Hepatocyte (in vitro differentiated cells): Measurements from ENCODE around the gene PALLD. TPM values are rescaled to one million over a fixed set of nuclear protein-coding genes. Genes with fewer than 3 reads are reported as not detected.

Experiments
- DNase-seq: peaks from one replicate; pipeline ENCODE4 v3.0.0-alpha.2; 2016; ENCODE audit warnings: low spot score
- H2AFZ ChIP-seq: fragments of 200-600 bp; sonication (generic); 2 replicates; pipeline ENCODE4 v1.6.0; 2016; ENCODE audit warnings: antibody characterized with exemption, mild to moderate bottlenecking
- H3K27ac ChIP-seq: fragments of 200-600 bp; sonication (generic); 2 replicates; pipeline ENCODE4 v1.5.1; 2016; ENCODE audit warnings: mild to moderate bottlenecking
- H3K27me3 ChIP-seq: fragments of 200-600 bp; sonication (generic); 2 replicates; pipeline ENCODE4 v1.6.1; 2016
- H3K36me3 ChIP-seq: fragments of 200-600 bp; sonication (generic); replicated peaks from 2 replicates; pipeline ENCODE4 v1.5.1; 2016; ENCODE audit warnings: low read depth; ENCODE audit not compliant: insufficient read depth
- H3K4me1 ChIP-seq: fragments of 200-600 bp; sonication (generic); 2 replicates; pipeline ENCODE4 v1.5.1; 2016; ENCODE audit warnings: mild to moderate bottlenecking, moderate library complexity; ENCODE audit not compliant: insufficient read depth
- H3K4me2 ChIP-seq: fragments of 200-600 bp; sonication (generic); 2 replicates; pipeline ENCODE4 v1.6.0; 2016
- H3K4me3 ChIP-seq: fragments of 200-600 bp; sonication (generic); 2 replicates; pipeline ENCODE4 v1.5.1; 2016; ENCODE audit warnings: mild to moderate bottlenecking
- H3K79me2 ChIP-seq: fragments of 200-600 bp; sonication (generic); 2 replicates; pipeline ENCODE4 v1.6.0; 2017; ENCODE audit warnings: mild to moderate bottlenecking
- H3K9me2 ChIP-seq: fragments of 200-600 bp; sonication (generic); replicated peaks from 2 replicates; pipeline ENCODE4 v1.6.0; 2017; ENCODE audit warnings: mild to moderate bottlenecking; ENCODE audit not compliant: insufficient read depth
- H3K9me3 ChIP-seq: fragments of 200-600 bp; sonication (generic); 2 replicates; pipeline ENCODE4 v1.5.1; 2016; ENCODE audit warnings: low read depth, mild to moderate bottlenecking
- H4K20me1 ChIP-seq: fragments of 200-600 bp; sonication (generic); 2 replicates; pipeline ENCODE4 v1.6.0; 2016; ENCODE audit warnings: mild to moderate bottlenecking; ENCODE audit not compliant: insufficient read depth, poor library complexity, severe bottlenecking
- CTCF ChIP-seq: fragments of 200-600 bp; sonication (generic); IDR thresholded peaks from 2 replicates; pipeline ENCODE4 v1.5.1; 2016; ENCODE audit warnings: antibody characterized with exemption, mild to moderate bottlenecking; ENCODE audit not compliant: poor library complexity
- EZH2 ChIP-seq: fragments of 200-600 bp; sonication (generic); IDR thresholded peaks from 2 replicates; pipeline ENCODE4 v1.6.1; 2016; ENCODE audit warnings: antibody characterized with exemption, mild to moderate bottlenecking, borderline replicate concordance
- EZH2phosphoT487 ChIP-seq: fragments of 200-600 bp; sonication (generic); IDR thresholded peaks from one replicate; pipeline ENCODE4 v1.6.1; 2018; ENCODE audit warnings: antibody characterized with exemption, mild to moderate bottlenecking, low read depth, moderate library complexity; ENCODE audit not compliant: unreplicated experiment, severe bottlenecking
- WGBS: methylation state at CpG from one replicate; pipeline ENCODE4 v1.1.6; 2016; ENCODE audit warnings: low lambda C conversion rate; ENCODE audit errors: missing lambda C conversion rate; 5-methylcytosine and 5-hydroxymethylcytosine counted together
- polyA plus RNA-seq: library from polyadenylated mRNA; unstranded; fragments of >200 nt; fragmentation: Nextera tagmentation; extraction: Ambion mirVana; gene quantifications from 2 replicates; pipeline ENCODE4 v1.2.1, GENCODE V29; 2016
- total RNA-seq: library from RNA; depleted of rRNA; stranded (reverse); fragments of >200 nt; gene quantifications from 2 replicates; pipeline ENCODE4 v1.2.3, GENCODE V29; 2014

PALLD gene
- total and polyA plus RNA-seq, 2 experiments from 2014 or later = 82.7 to 85.2 TPM

GRCh38 chr4:168737806-168738172, 240.9 kb downstream of the PALLD start:
- no peak for DNase-seq
- TF ChIP-seq EZH2 (no peak), EZH2phosphoT487 (no peak)
- no peak overlapping the region for H3K4me3 ChIP-seq
- H3K4me2 ChIP-seq = no peak overlapping the region
- no peak overlapping the region for H3K27ac ChIP-seq
- H3K9me2 ChIP-seq = no peaks in the 10 kb centered on the region
- no peaks in the 10 kb centered on the region for H3K4me1 ChIP-seq
- 76% methylated on average over 4 of the region's 4 CpGs for WGBS
- no peaks in the 10 kb centered on the region for H4K20me1 ChIP-seq
- H3K36me3 ChIP-seq = no peaks in the 10 kb centered on the region
- no peaks in the 10 kb centered on the region for H3K79me2 ChIP-seq
- H3K27me3 ChIP-seq = no peaks in the 10 kb centered on the region
- no peaks in the 10 kb centered on the region for H3K9me3 ChIP-seq
- no peak overlapping the region for H2AFZ ChIP-seq

- WGBS = 36% methylated on average over 2 of the region's 2 CpGs
These were observed 243.0 kb downstream of the PALLD start for GRCh38 chr4:168739886-168740285.

GRCh38 chr4:168740691-168741090, 243.8 kb downstream of the PALLD start:
- no peak overlapping the region for H2AFZ ChIP-seq
- H3K27me3 ChIP-seq = no peaks in the 10 kb centered on the region
- peak overlapping the region; percentile 5 for H3K27ac ChIP-seq
- no peaks in the 10 kb centered on the region for H4K20me1 ChIP-seq
- DNase-seq = no peak
- no peak overlapping the region for H3K4me2 ChIP-seq
- H3K9me2 ChIP-seq = no peaks in the 10 kb centered on the region
- H3K36me3 ChIP-seq = no peaks in the 10 kb centered on the region
- 78% methylated on average over 3 of the region's 3 CpGs for WGBS
- no peak for TF ChIP-seq EZH2
- TF ChIP-seq CTCF = no peak
- no peak for TF ChIP-seq EZH2phosphoT487
- H3K4me1 ChIP-seq = peaks cover 9% of the 10 kb centered on the region
- no peaks in the 10 kb centered on the region for H3K79me2 ChIP-seq
- no peaks in the 10 kb centered on the region for H3K9me3 ChIP-seq
- H3K4me3 ChIP-seq = no peak overlapping the region

More at GRCh38 chr4:168739886-168740285, 243.0 kb downstream of the PALLD start:
- TF ChIP-seq CTCF (no peak), EZH2phosphoT487 (no peak), EZH2 (no peak)
- peaks cover 9% of the 10 kb centered on the region for H3K4me1 ChIP-seq
- no peak overlapping the region for H2AFZ ChIP-seq
- H3K27ac ChIP-seq = no peak overlapping the region
- H4K20me1 ChIP-seq = no peaks in the 10 kb centered on the region
- H3K4me2 ChIP-seq = peak overlapping the region; percentile 27
- no peak overlapping the region for H3K4me3 ChIP-seq
- no peaks in the 10 kb centered on the region for H3K36me3 ChIP-seq
- H3K79me2 ChIP-seq = no peaks in the 10 kb centered on the region
- H3K9me3 ChIP-seq = no peaks in the 10 kb centered on the region
- no peaks in the 10 kb centered on the region for H3K27me3 ChIP-seq
- no peak for DNase-seq
- no peaks in the 10 kb centered on the region for H3K9me2 ChIP-seq

- no peaks in the 10 kb centered on the region for H3K36me3 ChIP-seq
- no peaks in the 10 kb centered on the region for H3K9me3 ChIP-seq
- H3K4me2 ChIP-seq = no peak overlapping the region
- peaks cover 9% of the 10 kb centered on the region for H3K4me1 ChIP-seq
- no peak overlapping the region for H3K4me3 ChIP-seq
- H3K79me2 ChIP-seq = no peaks in the 10 kb centered on the region
- DNase-seq = no peak
- peak overlapping the region; percentile 5 for H3K27ac ChIP-seq
- whole genome bisulfite sequencing = 86% methylated on average over 11 of the region's 11 CpGs
- no peak for TF ChIP-seq EZH2phosphoT487
- TF ChIP-seq EZH2 = no peak
- H3K27me3 ChIP-seq = no peaks in the 10 kb centered on the region
- H3K9me2 ChIP-seq = no peaks in the 10 kb centered on the region
- no peaks in the 10 kb centered on the region for H4K20me1 ChIP-seq
- H2AFZ ChIP-seq = no peak overlapping the region
These were observed 244.7 kb downstream of the PALLD start for GRCh38 chr4:168741281-168742173.
